GM23338 (cell line): Measurements from ENCODE around the gene NACAD. TPM values are rescaled to one million over a fixed set of nuclear protein-coding genes. Genes with fewer than 3 reads are reported as not detected.

Experiments
- ATAC-seq: fragments of 200-7000 bp; cut with Tn5 transposase; 3 replicates; pipeline ENCODE4 v1.9.1; 2020
- DNase-seq: peaks from one replicate; pipeline ENCODE4 v3.0.0-alpha.2; 2015; ENCODE audit warnings: low spot score
- H2AFZ ChIP-seq: fragments of 200-600 bp; sonication (generic); 2 replicates; pipeline ENCODE4 v1.8.0; 2016; ENCODE audit warnings: antibody characterized with exemption, mild to moderate bottlenecking, moderate library complexity
- H3F3A ChIP-seq: fragments of 200-600 bp; sonication (generic); replicated peaks from 2 replicates; pipeline ENCODE4 v1.8.0; 2017; ENCODE audit warnings: antibody characterized with exemption, mixed run types, low read depth
- H3K27ac ChIP-seq: fragments of 200-600 bp; sonication (generic); 2 replicates; pipeline ENCODE4 v1.6.1; 2016; ENCODE audit warnings: low read depth
- H3K27me3 ChIP-seq: fragments of 200-600 bp; sonication (generic); 2 replicates; pipeline ENCODE4 v1.8.0; 2016; ENCODE audit warnings: mild to moderate bottlenecking, mixed run types, moderate library complexity; ENCODE audit not compliant: insufficient read depth
- H3K36me3 ChIP-seq: fragments of 200-600 bp; sonication (generic); 2 replicates; pipeline ENCODE4 v1.8.0; 2016; ENCODE audit warnings: mild to moderate bottlenecking; ENCODE audit not compliant: insufficient read depth
- H3K4me1 ChIP-seq: fragments of 200-600 bp; sonication (generic); 2 replicates; pipeline ENCODE4 v1.8.0; 2016; ENCODE audit warnings: mild to moderate bottlenecking, moderate library complexity; ENCODE audit not compliant: insufficient read depth
- H3K4me2 ChIP-seq: fragments of 200-600 bp; sonication (generic); 2 replicates; pipeline ENCODE4 v1.7.1; 2017; ENCODE audit warnings: mixed run types
- H3K4me3 ChIP-seq: fragments of 200-600 bp; sonication (generic); 2 replicates; pipeline ENCODE4 v1.6.1; 2016; ENCODE audit warnings: mixed run types
- H3K79me2 ChIP-seq: fragments of 200-600 bp; sonication (generic); replicated peaks from 2 replicates; pipeline ENCODE4 v1.8.0; 2017; ENCODE audit warnings: mild to moderate bottlenecking; ENCODE audit not compliant: insufficient read depth
- H3K9me2 ChIP-seq: fragments of 200-600 bp; sonication (generic); 2 replicates; pipeline ENCODE4 v1.8.0; 2017; ENCODE audit not compliant: insufficient read depth
- H4K20me1 ChIP-seq: fragments of 200-600 bp; sonication (generic); replicated peaks from 2 replicates; pipeline ENCODE4 v1.8.0; 2017; ENCODE audit warnings: mild to moderate bottlenecking; ENCODE audit not compliant: insufficient read depth
- H3K27ac Mint-ChIP-seq: 2 replicates; pipeline ENCODE4 v1.8.0; 2020; ENCODE audit warnings: inconsistent platforms, mild to moderate bottlenecking, moderate library complexity, mixed read lengths
- H3K27me3 Mint-ChIP-seq: 3 replicates; pipeline ENCODE4 v1.8.0; 2022; ENCODE audit warnings: low read depth, mild to moderate bottlenecking, moderate library complexity, mixed read lengths, inconsistent platforms; ENCODE audit not compliant: insufficient read depth, poor library complexity
- H3K36me3 Mint-ChIP-seq: 3 replicates; pipeline ENCODE4 v1.8.0; 2021; ENCODE audit warnings: low read depth, mild to moderate bottlenecking, inconsistent platforms, moderate library complexity, mixed read lengths
- H3K4me1 Mint-ChIP-seq: 3 replicates; pipeline ENCODE4 v1.8.0; 2020; ENCODE audit warnings: mild to moderate bottlenecking, inconsistent platforms, mixed read lengths
- H3K4me3 Mint-ChIP-seq: 3 replicates; pipeline ENCODE4 v1.8.0; 2021; ENCODE audit warnings: moderate library complexity, mild to moderate bottlenecking, inconsistent platforms, mixed read lengths
- H3K9me3 Mint-ChIP-seq: 3 replicates; pipeline ENCODE4 v1.8.0; 2020; ENCODE audit warnings: moderate library complexity, mild to moderate bottlenecking, inconsistent platforms, mixed read lengths
- CREB1 ChIP-seq: fragments of 250-450 bp; sonication (Bioruptor Pico); IDR thresholded peaks from 2 replicates; pipeline ENCODE4 v1.5.0; 2020; ENCODE audit warnings: low read depth, mild to moderate bottlenecking, moderate library complexity
- CTCF ChIP-seq, 2 experiments: fragments of 200-600 bp in 1 of 2; sonication (generic) in 1 of 2; conservative IDR thresholded peaks; 2 replicates each; pipeline versions ENCODE4 v1.5.1 to v1.6.1; 2016 to 2017; ENCODE audit warnings: antibody characterized with exemption in 2 of 2, low read depth in 2 of 2, mild to moderate bottlenecking in 2 of 2, moderate library complexity in 1 of 2
- EZH2 ChIP-seq: fragments of 200-600 bp; sonication (generic); IDR thresholded peaks from one replicate; pipeline ENCODE4 v1.8.0; 2017; ENCODE audit warnings: antibody characterized with exemption, mild to moderate bottlenecking, low read depth; ENCODE audit not compliant: unreplicated experiment
- EZH2phosphoT487 ChIP-seq: fragments of 200-600 bp; sonication (generic); IDR thresholded peaks from one replicate; pipeline ENCODE4 v1.8.1; 2018; ENCODE audit warnings: antibody characterized with exemption; ENCODE audit not compliant: unreplicated experiment
- REST ChIP-seq: IDR thresholded peaks from one replicate; pipeline ENCODE4 v1.6.1; 2018; ENCODE audit warnings: antibody characterized with exemption; ENCODE audit not compliant: unreplicated experiment
- STAT1 ChIP-seq: IDR thresholded peaks from one replicate; pipeline ENCODE4 v1.6.1; 2016; ENCODE audit warnings: antibody characterized with exemption; ENCODE audit not compliant: unreplicated experiment
- ZNF331 ChIP-seq: fragments of 250-450 bp; sonication (Bioruptor Pico); IDR thresholded peaks from 2 replicates; pipeline ENCODE4 v1.5.0; 2020; ENCODE audit warnings: low read depth, mild to moderate bottlenecking, moderate library complexity
- polyA plus RNA-seq: library from polyadenylated mRNA; unstranded; fragments of >200 nt; fragmentation: Nextera tagmentation; extraction: Ambion mirVana; gene quantifications from 2 replicates; pipeline ENCODE4 v1.2.1, GENCODE V29; 2016
- total RNA-seq: library from RNA; depleted of rRNA; stranded (reverse); fragments of >200 nt; shearing (Covaris generic); gene quantifications from 2 replicates; pipeline ENCODE4 v1.2.3, GENCODE V29; 2014

The NACAD gene
- total and polyA plus RNA-seq, 2 experiments from 2014 or later = 6.1 to 11.2 TPM

GRCh38 chr7:45073031-45073785 is 15.6 kb downstream of the NACAD start:
- Histone ChIP-seq H3K9me2 (no peaks in the 10 kb centered on the region), H3K79me2 (no peaks in the 10 kb centered on the region), H3K4me2 (no peak overlapping the region), H3F3A (no peaks in the 10 kb centered on the region), H3K4me3 (no peak overlapping the region), H2AFZ (no peak overlapping the region), H3K27me3 (no peaks in the 10 kb centered on the region), H4K20me1 (no peaks in the 10 kb centered on the region; the same call in 1 of the 2 replicates), H3K27ac (no peak overlapping the region), H3K36me3 (no peaks in the 10 kb centered on the region), H3K4me1 (no peaks in the 10 kb centered on the region)
- TF ChIP-seq CREB1 (no peak), STAT1 (no peak), REST (no peak), EZH2phosphoT487 (no peak), CTCF (conservative IDR thresholded peaks at IDR 0.05; ENCODE audit: low read depth in 2 of 2) (peak in 1 of 2 experiments; percentile 24; a peak in 2 of 4 replicates), ZNF331 (no peak)
- Mint-ChIP-seq H3K36me3 (peaks cover 22% of the 10 kb centered on the region), H3K4me1 (peaks cover 10% of the 10 kb centered on the region; the same call in 2 of the 3 replicates), H3K4me3 (no peak overlapping the region), H3K27ac (peak overlapping the region; percentile 94), H3K9me3 (peaks cover under 1% of the 10 kb centered on the region; the same call in 1 of the 3 replicates), H3K27me3 (peaks cover 7% of the 10 kb centered on the region)
- peak; percentile 25 for DNase-seq
- peak; percentile 68 for ATAC-seq

GRCh38 chr7:45072131-45073030 is 16.4 kb downstream of the NACAD start:
- peaks cover 6% of the 10 kb centered on the region for H3K27me3 Mint-ChIP-seq
- Histone ChIP-seq H3K4me3 (no peak overlapping the region), H3K4me2 (no peak overlapping the region), H3K79me2 (no peaks in the 10 kb centered on the region), H3F3A (no peaks in the 10 kb centered on the region), H4K20me1 (no peaks in the 10 kb centered on the region; the same call in 1 of the 2 replicates), H3K27me3 (no peaks in the 10 kb centered on the region), H3K9me2 (no peaks in the 10 kb centered on the region), H3K36me3 (no peaks in the 10 kb centered on the region), H3K4me1 (no peaks in the 10 kb centered on the region), H2AFZ (no peak overlapping the region), H3K27ac (no peak overlapping the region)
- DNase-seq = no peak
- H3K27ac Mint-ChIP-seq = peak overlapping the region; percentile 94
- no peak; the same call in 2 of the 3 replicates for ATAC-seq
- peaks cover 10% of the 10 kb centered on the region; the same call in 2 of the 3 replicates for H3K4me1 Mint-ChIP-seq
- no peaks in the 10 kb centered on the region for H3K9me3 Mint-ChIP-seq
- H3K36me3 Mint-ChIP-seq = peaks cover 15% of the 10 kb centered on the region; the same call in 2 of the 3 replicates
- no peak overlapping the region for H3K4me3 Mint-ChIP-seq
- TF ChIP-seq STAT1 (no peak), CTCF (conservative IDR thresholded peaks at IDR 0.05; ENCODE audit: low read depth in 2 of 2) (no peak), CREB1 (no peak), EZH2phosphoT487 (no peak), EZH2 (no peak), REST (no peak)
